AG04449 (cell line): Measurements from ENCODE around the gene SLC37A1.

ENCODE experiments used
- CTCF ChIA-PET: fragments of 350-600 bp; formaldehyde crosslinking; extraction: SDS; loops from one replicate; lab custom pipeline; 2021; ENCODE audit warnings: antibody characterized with exemption; lab: Yijun Ruan, JAX
- POLR2A ChIA-PET: fragments of 400-600, 350-600 bp; formaldehyde crosslinking; extraction: SDS; loops from one replicate; lab custom pipeline; 2020; ENCODE audit warnings: antibody characterized with exemption, inconsistent platforms; lab: Yijun Ruan, JAX
- DNase-seq: peaks from one replicate; pipeline ENCODE4 v3.0.0-alpha.2; 2010; ENCODE audit warnings: low read depth, low spot score
- H3K4me3 ChIP-seq: 2 replicates; pipeline ENCODE4 v1.5.1; 2011; ENCODE audit warnings: low read depth, mild to moderate bottlenecking, control low read depth, low read length
- CTCF ChIP-seq: IDR thresholded peaks from one replicate; pipeline ENCODE4 v1.5.1; 2011; ENCODE audit warnings: mild to moderate bottlenecking, moderate library complexity, low read length, control low read depth, inconsistent platforms; ENCODE audit not compliant: insufficient read depth; ENCODE audit errors: missing control alignments

The SLC37A1 gene

DNA sequence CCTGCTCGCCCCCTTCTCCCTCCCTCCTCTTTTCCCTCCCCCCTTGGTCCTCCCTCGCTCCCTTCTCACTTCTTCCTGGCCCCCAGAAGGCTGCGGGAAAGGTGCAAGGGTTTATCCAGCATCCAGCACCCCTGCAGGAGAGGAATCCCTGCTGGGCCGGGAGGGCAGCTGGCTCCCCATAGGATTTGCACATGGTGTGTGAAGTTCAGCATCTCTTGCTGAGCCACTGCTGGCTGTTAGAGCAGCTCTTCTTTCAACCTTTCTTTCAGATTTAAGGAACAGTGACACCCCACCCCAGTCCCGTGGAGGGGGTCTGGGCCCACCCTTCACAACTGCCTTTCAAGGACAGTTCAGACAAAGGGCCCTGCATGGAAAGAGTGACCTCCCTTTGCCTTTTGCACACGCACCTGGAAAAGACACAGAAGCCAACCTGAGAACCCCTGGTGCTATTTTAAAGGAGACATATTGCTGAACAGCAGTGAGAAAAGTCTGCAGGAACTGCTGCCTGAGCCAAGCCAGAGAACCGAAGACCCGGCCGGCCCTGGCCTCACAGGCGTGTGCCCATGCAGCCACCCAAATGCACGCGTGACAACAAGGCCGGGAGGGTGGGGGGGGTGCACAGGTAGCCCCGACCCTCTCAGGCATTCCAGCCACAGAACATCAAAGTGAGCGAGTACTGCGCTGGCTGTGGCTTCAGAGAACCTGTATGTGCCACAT lies 66.6 kb downstream of the SLC37A1 start:
- H3K4me3 ChIP-seq: no peak overlapping the region
- ChIA-PET CTCF (no interaction called here), POLR2A (no interaction called here)
- no peak for TF ChIP-seq CTCF
- no peak for DNase-seq

- POLR2A ChIA-PET: no interaction called here
- no peak for TF ChIP-seq CTCF
- no peak overlapping the region for H3K4me3 ChIP-seq
- CTCF ChIA-PET: no interaction called here
- no peak for DNase-seq
Observed at GRCh38 chr21:42580793-42581321, 67.2 kb downstream of the SLC37A1 start.

DNA sequence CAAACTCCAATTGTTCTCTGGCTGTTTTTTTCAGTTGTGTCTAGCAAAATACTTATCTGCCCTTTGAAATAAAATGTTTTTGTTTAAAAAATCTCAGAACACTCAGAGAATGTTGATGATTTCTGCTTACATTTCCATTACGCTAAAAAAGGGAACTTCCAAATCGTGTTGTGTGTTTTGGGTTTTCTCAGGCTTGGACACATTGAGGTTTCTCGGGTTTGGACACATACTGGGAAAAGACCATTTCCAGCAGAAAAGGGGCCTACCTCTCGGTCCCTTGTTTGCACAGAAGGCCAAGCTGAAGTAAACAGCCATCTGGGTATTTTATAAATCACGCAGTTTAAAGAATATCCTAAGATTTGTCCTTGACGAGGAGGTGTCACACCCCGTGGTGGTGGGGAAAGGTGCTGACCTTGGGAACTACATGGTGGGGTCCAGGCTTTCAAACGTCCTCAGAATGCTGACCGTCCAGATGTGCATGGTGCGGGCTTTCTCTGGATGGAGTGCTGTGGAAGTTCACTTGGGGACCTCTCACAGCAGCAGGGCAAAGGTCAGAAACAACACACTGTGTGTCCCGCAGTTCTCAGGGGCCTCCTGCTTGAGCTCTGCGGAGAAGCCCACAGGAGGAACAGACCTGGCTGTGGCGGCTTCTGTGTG lies 67.8 kb downstream of the SLC37A1 start:
- ChIA-PET POLR2A (no interaction called here), CTCF (no interaction called here)
- no peak for TF ChIP-seq CTCF

GRCh38 chr21:42581993-42582786 lies 68.5 kb downstream of the SLC37A1 start:
- no peak overlapping the region for H3K4me3 ChIP-seq
- no peak for TF ChIP-seq CTCF
- DNase-seq: no peak
- CTCF ChIA-PET: no interaction called here
- POLR2A ChIA-PET: no interaction called here

More for the DNA sequence above, 67.8 kb downstream of the SLC37A1 start:
- DNase-seq: no peak
- no peak overlapping the region for H3K4me3 ChIP-seq

GRCh38 chr21:42582787-42583476 lies 69.3 kb downstream of the SLC37A1 start:
- H3K4me3 ChIP-seq: no peak overlapping the region
- TF ChIP-seq CTCF: no peak
- no peak for DNase-seq
- ChIA-PET POLR2A (no interaction called here), CTCF (no interaction called here)
